ENCODE measurements around the gene SPRED2. TPM values are rescaled to one million over a fixed set of nuclear protein-coding genes. Genes with fewer than 3 reads are reported as not detected.
A peak's percentile ranks its signal among the peaks of the same experiment; 100 is the strongest.

SPRED2 gene
- total RNA-seq, 4 donors from 2014 or later: 12.5 to 21.2 (median 13.8) TPM

DNA sequence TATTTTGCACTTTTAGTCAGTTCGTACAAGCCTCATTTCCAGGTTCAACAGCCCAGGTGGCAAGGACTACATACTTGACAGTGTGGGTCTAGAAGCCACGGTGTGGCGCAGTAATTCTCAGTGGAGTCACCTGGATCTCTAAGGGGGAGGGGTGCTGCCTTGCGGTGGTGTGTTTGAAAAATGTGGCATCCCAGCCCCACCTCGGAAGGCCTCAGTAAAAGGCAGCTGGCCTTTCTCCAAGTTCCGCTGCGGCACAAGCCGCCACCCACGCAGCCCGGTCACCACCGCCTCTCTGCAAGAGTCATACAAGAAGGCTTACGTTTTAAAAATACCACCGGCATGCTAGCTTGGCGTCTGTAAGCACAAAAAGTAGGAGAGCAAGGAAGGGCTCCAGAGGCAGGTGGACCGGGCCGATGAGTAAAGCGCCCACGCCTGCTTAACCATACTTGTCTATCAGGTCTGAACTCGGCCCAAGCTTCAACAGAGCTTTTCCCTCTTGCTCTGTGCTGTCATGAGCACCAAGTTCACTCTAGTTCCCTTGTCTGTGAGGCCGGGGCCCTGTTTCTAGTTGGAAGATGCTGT lies 49.5 kb downstream of the SPRED2 start:
- peak; percentile 71 for ATAC-seq
- WGBS, 2 donors (ENCODE audit: low coverage in 1 of 2): 8 to 38% methylated on average over 2 to 5 of the region's 20 CpGs
- no peaks in the 10 kb centered on the region for H3K27me3 ChIP-seq
- H3K9me3 ChIP-seq: no peaks in the 10 kb centered on the region
- peaks cover 0 to 51% (median 31%) of the 10 kb centered on the region in 3 donors for H3K4me1 ChIP-seq
- peak overlapping the region in 3 of 4 donors; percentile 61 to 69 (median 68) for H3K27ac ChIP-seq
- no peaks in the 10 kb centered on the region for H3K36me3 ChIP-seq
- peak; percentile 57 for TF ChIP-seq POLR2AphosphoS5 (IDR thresholded peaks at IDR 0.05)
- no peak for TF ChIP-seq POLR2A (IDR thresholded peaks at IDR 0.05)
- TF ChIP-seq, protein P1, sequence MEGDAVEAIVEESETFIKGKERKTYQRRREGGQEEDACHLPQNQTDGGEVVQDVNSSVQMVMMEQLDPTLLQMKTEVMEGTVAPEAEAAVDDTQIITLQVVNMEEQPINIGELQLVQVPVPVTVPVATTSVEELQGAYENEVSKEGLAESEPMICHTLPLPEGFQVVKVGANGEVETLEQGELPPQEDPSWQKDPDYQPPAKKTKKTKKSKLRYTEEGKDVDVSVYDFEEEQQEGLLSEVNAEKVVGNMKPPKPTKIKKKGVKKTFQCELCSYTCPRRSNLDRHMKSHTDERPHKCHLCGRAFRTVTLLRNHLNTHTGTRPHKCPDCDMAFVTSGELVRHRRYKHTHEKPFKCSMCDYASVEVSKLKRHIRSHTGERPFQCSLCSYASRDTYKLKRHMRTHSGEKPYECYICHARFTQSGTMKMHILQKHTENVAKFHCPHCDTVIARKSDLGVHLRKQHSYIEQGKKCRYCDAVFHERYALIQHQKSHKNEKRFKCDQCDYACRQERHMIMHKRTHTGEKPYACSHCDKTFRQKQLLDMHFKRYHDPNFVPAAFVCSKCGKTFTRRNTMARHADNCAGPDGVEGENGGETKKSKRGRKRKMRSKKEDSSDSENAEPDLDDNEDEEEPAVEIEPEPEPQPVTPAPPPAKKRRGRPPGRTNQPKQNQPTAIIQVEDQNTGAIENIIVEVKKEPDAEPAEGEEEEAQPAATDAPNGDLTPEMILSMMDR (IDR thresholded peaks at IDR 0.05): peak in 1 of 4 experiments; percentile 39
- no peak for TF ChIP-seq EP300 (IDR thresholded peaks at IDR 0.05)
- peak overlapping the region in 1 of 2 donors; percentile 21 for H3K4me3 ChIP-seq

DNA sequence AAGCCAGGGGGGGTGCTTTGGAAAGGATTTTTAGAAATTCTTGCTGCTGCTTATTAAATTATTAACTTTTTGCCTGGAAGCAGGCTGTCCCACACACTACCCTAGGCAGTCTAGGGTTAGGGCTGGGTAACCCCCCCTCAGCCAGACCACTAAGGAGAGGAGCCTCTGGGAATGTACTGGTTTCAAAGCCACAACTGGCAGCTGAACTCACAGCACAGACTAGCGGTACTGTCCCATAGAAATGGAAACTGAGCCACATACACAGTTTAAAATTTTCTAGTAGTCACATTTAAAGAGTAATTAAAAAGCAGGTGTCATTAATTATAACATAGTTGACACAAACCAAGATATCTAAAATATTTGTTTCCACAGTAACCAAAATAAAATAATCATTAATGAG lies 50.1 kb downstream of the SPRED2 start:
- H3K9me3 ChIP-seq: no peaks in the 10 kb centered on the region
- H3K4me1 ChIP-seq: peaks cover 0 to 57% (median 31%) of the 10 kb centered on the region in 3 donors
- TF ChIP-seq, protein P1 (IDR thresholded peaks at IDR 0.05): no peak
- TF ChIP-seq EP300 (IDR thresholded peaks at IDR 0.05): no peak
- no peak for TF ChIP-seq POLR2AphosphoS5 (IDR thresholded peaks at IDR 0.05)
- TF ChIP-seq POLR2A (IDR thresholded peaks at IDR 0.05): no peak
- H3K27me3 ChIP-seq: no peaks in the 10 kb centered on the region
- H3K27ac ChIP-seq: peak overlapping the region in 2 of 4 donors; percentile 61 to 68
- WGBS, 2 donors (ENCODE audit: low coverage in 1 of 2): 0 to 13% methylated on average over 1 of the region's 1 CpG
- no peak overlapping the region for H3K4me3 ChIP-seq
- no peak for ATAC-seq
- no peaks in the 10 kb centered on the region for H3K36me3 ChIP-seq

DNA sequence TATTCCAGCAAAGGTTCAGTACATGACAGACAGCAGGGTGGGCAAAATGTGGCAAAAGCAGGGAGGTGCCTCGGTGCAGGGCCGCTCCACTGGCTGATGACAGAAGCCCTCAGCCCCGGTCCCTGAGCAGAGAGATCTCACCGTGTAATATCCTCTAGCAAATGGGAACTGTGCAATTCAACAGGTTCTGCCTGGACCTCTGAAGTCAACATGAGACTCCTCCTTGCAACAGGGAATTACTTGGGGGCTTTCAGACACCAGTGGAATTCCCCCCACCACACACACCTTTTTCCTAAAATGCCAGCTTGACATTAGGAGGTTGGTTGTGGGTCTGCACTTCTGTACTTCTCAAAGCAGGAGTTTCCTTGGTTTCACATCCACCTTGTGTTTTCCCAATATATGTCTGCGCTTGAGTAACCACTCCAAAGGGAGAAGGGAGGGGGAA lies 50.8 kb downstream of the SPRED2 start:
- TF ChIP-seq POLR2AphosphoS5 (IDR thresholded peaks at IDR 0.05): no peak
- no peak for TF ChIP-seq POLR2A (IDR thresholded peaks at IDR 0.05)
- TF ChIP-seq, protein P1 (IDR thresholded peaks at IDR 0.05): no peak
- no peak for TF ChIP-seq EP300 (IDR thresholded peaks at IDR 0.05)
- ATAC-seq: no peak
- Histone ChIP-seq H3K27ac (no peak overlapping the region), H3K27me3 (no peaks in the 10 kb centered on the region), H3K9me3 (no peaks in the 10 kb centered on the region), H3K36me3 (no peaks in the 10 kb centered on the region), H3K4me1 (peaks cover 0 to 59% (median 31%) of the 10 kb centered on the region in 3 donors), H3K4me3 (no peak overlapping the region)
- WGBS, 2 donors (ENCODE audit: low coverage in 1 of 2): no CpG with 5 or more reads among the region's 5 CpGs

DNA sequence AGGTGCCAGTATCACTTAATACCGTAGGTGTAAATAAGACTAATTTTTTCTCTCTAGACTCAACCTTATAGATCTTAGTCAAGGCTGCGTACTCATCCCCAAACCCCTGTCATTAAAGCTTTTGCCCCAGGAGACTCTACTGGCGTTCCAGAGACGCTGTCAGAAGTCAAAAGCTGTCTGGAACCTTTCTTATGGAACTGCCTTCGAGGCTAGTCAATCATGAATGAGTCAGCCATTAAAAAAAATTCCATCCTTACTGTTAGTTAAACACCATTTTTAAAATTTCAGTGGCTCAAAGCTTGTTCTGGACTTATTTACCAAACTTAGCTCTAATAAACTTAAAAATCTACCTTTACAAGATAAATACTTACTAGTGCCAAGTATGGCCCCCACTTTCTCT lies 52.1 kb downstream of the SPRED2 start:
- TF ChIP-seq POLR2AphosphoS5 (IDR thresholded peaks at IDR 0.05) (no peak), EP300 (IDR thresholded peaks at IDR 0.05) (no peak), POLR2A (IDR thresholded peaks at IDR 0.05) (no peak)
- TF ChIP-seq, protein P1 (IDR thresholded peaks at IDR 0.05): no peak
- H3K36me3 ChIP-seq: no peaks in the 10 kb centered on the region
- H3K4me1 ChIP-seq: peaks cover 0 to 52% (median 29%) of the 10 kb centered on the region in 3 donors
- no peak overlapping the region for H3K4me3 ChIP-seq
- no peak for ATAC-seq
- H3K27ac ChIP-seq: no peak overlapping the region
- no peaks in the 10 kb centered on the region for H3K9me3 ChIP-seq
- 72 to 82% methylated on average over 2 to 5 of the region's 5 CpGs for WGBS, 2 donors (ENCODE audit: low coverage in 1 of 2)
- H3K27me3 ChIP-seq: no peaks in the 10 kb centered on the region

DNA sequence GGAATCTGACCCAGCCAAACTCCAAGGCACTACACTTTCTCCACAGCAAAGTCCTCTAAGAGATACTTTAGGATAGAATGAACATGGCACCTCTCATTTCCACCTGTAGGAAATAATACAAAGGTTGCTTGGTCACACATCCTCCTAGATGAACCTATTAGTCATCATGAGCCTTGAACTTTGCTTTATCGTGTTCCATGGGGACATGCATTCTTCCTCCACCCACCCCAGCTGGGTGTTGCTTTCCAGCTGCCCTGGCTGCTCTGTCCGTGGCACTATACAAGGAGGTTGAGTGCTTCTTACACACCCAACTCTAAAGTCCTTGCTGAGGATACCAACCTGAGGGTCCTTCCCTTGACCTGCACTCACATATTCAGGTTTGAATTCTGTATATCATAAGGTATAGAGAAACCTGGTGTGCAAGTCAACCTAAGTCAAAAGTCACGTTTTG lies 52.7 kb downstream of the SPRED2 start:
- no peak for ATAC-seq
- WGBS, 2 donors (ENCODE audit: low coverage in 1 of 2): 50 to 100% methylated on average over 1 to 2 of the region's 3 CpGs
- H3K27ac ChIP-seq: no peak overlapping the region
- H3K27me3 ChIP-seq: no peaks in the 10 kb centered on the region
- H3K36me3 ChIP-seq: no peaks in the 10 kb centered on the region
- H3K4me1 ChIP-seq: peaks cover 0 to 46% (median 27%) of the 10 kb centered on the region in 3 donors
- H3K9me3 ChIP-seq: no peaks in the 10 kb centered on the region
- H3K4me3 ChIP-seq: no peak overlapping the region
- no peak for TF ChIP-seq EP300 (IDR thresholded peaks at IDR 0.05)
- TF ChIP-seq POLR2A (IDR thresholded peaks at IDR 0.05): no peak
- TF ChIP-seq, protein P1 (IDR thresholded peaks at IDR 0.05): no peak
- TF ChIP-seq POLR2AphosphoS5 (IDR thresholded peaks at IDR 0.05): no peak
